ENCODE data around the gene PIANP.
A peak's percentile ranks its signal among the peaks of the same experiment; 100 is the strongest.

PIANP gene

DNA sequence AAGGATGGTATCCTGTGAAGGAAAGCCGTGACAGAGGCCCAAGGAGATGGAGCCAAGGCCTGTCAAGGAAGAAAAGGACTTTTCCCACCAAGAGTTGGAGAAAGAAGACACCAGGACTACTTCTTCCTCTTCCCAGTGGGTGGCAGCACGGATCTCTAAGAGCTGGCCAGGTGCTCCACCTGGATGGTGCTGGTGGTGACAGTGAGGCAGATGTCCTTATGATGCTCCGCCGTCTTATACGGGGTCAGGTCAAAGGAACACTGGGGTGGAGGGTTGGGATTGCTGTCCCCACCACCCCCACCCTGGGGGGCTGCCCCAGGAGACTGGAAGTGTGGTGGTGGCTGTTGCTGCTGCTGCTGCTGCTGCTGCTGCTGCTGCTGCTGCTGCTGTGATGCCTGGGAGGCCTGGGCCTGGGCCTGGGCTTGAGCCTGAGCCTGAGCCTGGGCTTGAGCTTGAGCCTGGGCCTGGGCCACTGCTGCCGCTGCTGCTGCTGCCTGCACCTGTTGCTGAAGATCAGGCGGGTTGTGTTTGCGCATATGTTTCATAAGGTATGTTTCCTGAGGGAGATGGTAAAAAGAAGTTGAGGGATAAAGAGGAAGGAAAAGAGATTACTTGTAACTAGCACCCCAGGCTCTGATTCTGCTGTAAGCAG lies 32.9 kb downstream of the PIANP start:
- DNase-seq (ENCODE audit: low read depth) = no peak
- no peak overlapping the region for H3K4me3 ChIP-seq (ENCODE audit: low read depth, low read length)
- TF ChIP-seq, protein P1, sequence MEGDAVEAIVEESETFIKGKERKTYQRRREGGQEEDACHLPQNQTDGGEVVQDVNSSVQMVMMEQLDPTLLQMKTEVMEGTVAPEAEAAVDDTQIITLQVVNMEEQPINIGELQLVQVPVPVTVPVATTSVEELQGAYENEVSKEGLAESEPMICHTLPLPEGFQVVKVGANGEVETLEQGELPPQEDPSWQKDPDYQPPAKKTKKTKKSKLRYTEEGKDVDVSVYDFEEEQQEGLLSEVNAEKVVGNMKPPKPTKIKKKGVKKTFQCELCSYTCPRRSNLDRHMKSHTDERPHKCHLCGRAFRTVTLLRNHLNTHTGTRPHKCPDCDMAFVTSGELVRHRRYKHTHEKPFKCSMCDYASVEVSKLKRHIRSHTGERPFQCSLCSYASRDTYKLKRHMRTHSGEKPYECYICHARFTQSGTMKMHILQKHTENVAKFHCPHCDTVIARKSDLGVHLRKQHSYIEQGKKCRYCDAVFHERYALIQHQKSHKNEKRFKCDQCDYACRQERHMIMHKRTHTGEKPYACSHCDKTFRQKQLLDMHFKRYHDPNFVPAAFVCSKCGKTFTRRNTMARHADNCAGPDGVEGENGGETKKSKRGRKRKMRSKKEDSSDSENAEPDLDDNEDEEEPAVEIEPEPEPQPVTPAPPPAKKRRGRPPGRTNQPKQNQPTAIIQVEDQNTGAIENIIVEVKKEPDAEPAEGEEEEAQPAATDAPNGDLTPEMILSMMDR (IDR thresholded peaks at IDR 0.05; ENCODE audit: insufficient read depth, low read depth, low read length, missing control alignments) = no peak

DNA sequence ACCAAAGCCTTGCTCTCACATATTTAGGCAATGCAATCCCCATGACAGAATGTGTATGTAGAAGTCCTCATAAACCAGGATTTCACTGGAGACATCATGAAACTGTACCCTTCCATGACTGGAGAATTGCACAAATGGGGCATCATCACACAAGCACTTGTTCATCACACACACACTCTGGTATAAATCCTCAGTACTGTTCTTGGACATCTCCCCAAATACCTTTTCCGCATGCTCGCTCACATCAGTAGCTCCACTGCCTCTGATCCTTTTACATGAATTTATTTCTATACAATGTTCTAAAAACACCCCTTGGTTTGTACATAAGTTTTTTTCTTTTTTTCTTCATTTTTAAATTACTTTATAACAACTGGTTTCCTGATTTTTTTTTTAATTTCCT lies 34.4 kb downstream of the PIANP start:
- DNase-seq (ENCODE audit: low read depth) = no peak
- TF ChIP-seq, protein P1 (IDR thresholded peaks at IDR 0.05; ENCODE audit: insufficient read depth, low read depth, low read length, missing control alignments) = no peak
- no peak overlapping the region for H3K4me3 ChIP-seq (ENCODE audit: low read depth, low read length)

DNA sequence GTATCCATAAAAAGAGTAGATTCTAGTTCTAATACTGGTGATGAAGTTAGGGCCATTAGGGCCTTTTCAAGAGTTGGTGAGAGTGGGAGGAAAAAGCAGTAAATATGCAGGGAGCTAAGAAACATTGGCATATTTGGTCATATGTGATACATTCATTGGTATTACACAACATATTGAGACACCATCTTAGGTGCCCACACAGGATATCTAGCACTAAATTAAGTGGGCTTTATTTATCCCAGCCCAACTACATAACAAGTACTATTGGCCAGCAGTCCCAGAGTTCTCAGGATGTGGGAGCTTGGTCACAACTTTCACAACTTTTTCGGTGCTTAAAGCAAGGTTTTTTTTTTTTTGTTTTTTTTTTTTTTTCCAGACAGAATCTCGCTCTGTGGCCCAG lies 35.7 kb downstream of the PIANP start:
- no peak overlapping the region for H3K4me3 ChIP-seq (ENCODE audit: low read depth, low read length)
- DNase-seq (ENCODE audit: low read depth) = no peak
- TF ChIP-seq, protein P1 (IDR thresholded peaks at IDR 0.05; ENCODE audit: insufficient read depth, low read depth, low read length, missing control alignments) = no peak

DNA sequence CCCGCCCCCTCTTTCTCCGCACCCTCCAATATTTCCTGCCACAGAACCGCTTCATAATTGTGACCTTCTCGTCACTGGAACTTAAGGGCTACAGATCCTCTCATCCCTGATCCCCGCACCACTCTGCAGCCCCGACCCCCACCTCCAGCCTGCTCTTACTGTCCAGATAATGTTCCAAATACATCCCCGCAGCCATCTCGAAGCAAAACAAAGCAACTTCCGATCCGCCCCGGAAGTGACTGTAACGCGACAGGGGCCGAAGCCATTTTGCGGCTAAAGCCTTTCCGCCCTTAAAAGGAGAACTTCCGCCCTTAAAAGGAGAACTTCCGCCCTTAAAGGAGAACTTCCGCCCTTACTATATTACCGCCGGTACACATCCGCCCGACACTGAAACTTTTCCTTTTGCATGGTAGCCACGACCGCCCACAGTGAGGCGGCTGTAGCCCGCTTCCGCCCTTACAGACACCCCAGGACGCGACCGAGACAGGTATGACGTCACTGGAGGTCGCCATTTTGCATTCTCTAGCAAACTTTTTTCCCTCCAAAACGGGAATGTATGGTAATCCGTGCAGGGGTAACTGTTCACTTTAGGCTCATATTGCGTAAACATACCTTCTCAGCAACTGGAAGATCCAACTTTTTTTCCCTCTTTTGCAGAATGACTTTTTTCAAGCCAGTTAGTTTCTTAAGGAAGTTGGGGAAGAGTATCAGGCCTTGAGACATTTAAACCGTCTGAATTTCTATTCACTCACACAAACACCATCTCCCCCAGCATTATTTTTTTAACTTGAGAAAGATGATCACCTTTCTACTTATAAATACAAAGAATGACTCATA lies 37.5 kb downstream of the PIANP start, which contains the start of gene ING4:
Gene ING4, minus strand, starts transcription at position 214 of the 837 bp plus-strand sequence. Its CDS starts 18 bp downstream, at position 196.
- peak; percentile 100 for DNase-seq (ENCODE audit: low read depth)
- TF ChIP-seq, protein P1 (IDR thresholded peaks at IDR 0.05; ENCODE audit: insufficient read depth, low read depth, low read length, missing control alignments) = no peak
- H3K4me3 ChIP-seq (ENCODE audit: low read depth, low read length) = peak within 1 kb of the TSS; percentile 100

DNA sequence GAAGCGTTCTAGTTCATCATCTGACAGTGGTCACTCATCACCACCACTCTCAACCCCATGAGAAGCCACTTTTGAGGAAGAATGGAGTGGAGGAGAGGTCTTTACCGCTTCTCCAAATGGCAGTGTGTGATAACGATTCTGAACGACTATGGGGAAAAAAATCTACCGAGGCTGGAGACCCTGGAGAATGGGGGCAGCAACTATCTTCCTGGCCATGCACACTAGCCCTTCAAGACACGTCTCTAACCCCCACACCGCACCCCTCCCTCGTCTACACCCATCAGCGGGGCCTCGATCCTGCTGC lies 38.1 kb downstream of the PIANP start:
- DNase-seq (ENCODE audit: low read depth) = no peak
- H3K4me3 ChIP-seq (ENCODE audit: low read depth, low read length) = peak overlapping the region; percentile 100
- TF ChIP-seq, protein P1 (IDR thresholded peaks at IDR 0.05; ENCODE audit: insufficient read depth, low read depth, low read length, missing control alignments) = no peak

DNA sequence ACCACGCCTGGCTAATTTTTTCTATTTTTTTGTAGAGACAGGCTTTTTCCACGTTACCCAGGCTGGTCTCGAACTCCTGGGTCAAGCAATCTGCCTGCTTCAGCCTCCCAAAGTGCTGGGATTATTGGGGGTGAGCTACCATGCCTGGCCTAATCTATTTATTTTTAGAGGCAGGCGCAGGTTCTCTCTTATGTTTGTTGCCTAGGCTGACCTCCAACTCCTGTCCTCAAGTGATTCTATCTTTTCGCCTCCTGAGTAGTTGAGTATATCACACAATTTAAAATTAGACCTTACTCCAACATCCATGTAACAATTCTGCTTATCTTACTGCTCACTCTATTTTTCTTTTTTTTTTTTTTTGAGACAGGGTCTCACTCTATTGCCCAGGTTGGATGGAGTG lies 46.6 kb downstream of the PIANP start:
- no peak for DNase-seq (ENCODE audit: low read depth)
- TF ChIP-seq, protein P1 (IDR thresholded peaks at IDR 0.05; ENCODE audit: insufficient read depth, low read depth, low read length, missing control alignments) = no peak
- H3K4me3 ChIP-seq (ENCODE audit: low read depth, low read length) = no peak overlapping the region
